Activated T-cell treated with anti-CD3 and anti-CD28 coated beads for 48 hours (primary cell): ENCODE measurements around the gene CNOT3.
"Not testable (repeated sequence)": the region's sequence is repeated elsewhere in the genome, so short reads cannot be mapped to it uniquely, and the experiment has no call there.

Source experiments
- DNase-seq: peaks from one replicate; pipeline ENCODE4 v3.0.0-alpha.2; 2020; ENCODE audit warnings: low read depth

CNOT3 gene

DNA sequence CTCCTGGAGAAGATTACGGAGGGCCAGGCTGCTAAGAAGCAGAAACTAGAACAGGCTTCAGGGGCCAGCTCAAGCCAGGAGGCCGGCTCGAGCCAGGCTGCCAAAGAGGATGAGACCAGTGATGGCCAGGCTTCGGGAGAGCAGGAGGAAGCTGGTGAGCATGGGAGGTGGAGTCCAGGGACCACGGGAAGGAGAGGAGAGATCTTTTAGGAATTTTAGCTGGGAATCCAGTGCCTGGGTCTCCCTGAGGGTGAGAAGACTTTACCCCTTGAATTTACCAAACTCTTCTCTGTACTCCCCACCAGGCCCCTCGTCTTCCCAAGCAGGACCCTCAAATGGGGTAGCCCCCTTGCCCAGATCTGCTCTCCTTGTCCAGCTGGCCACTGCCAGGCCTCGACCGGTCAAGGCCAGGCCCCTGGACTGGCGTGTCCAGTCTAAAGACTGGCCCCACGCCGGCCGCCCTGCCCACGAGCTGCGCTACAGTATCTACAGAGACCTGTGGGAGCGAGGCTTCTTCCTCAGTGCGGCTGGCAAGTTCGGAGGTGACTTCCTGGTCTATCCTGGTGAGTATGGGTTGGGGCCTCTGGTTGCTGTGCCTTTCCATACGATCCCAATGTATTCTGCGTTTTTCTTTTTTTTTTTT is 54.4 kb downstream of the CNOT3 start:
- no peak for DNase-seq

- DNase-seq = no peak
These were observed 55.4 kb downstream of the CNOT3 start for GRCh38 chr19:54193011-54193410.

GRCh38 chr19:54194463-54194862 is 56.9 kb downstream of the CNOT3 start:
- not testable (repeated sequence) for DNase-seq

DNA sequence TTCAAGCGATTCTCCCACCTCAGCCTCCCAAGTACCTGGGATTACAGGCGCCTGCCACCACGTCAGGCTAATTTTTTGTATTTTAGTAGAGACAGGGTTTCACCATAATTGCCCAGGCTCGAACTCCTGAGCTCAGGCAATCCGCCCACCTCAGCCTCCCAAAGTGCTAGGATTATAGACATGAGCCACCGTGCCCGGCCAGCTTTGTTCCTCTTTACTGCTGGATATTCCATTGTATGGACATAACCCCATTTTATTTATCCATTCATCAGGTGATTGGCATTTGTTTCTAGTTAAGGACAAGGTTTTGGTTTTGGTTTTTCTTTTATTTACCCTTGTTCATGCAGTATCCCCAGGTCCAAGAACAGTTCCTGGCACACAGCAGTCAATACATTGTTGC is 59.0 kb downstream of the CNOT3 start:
- no peak for DNase-seq

DNA sequence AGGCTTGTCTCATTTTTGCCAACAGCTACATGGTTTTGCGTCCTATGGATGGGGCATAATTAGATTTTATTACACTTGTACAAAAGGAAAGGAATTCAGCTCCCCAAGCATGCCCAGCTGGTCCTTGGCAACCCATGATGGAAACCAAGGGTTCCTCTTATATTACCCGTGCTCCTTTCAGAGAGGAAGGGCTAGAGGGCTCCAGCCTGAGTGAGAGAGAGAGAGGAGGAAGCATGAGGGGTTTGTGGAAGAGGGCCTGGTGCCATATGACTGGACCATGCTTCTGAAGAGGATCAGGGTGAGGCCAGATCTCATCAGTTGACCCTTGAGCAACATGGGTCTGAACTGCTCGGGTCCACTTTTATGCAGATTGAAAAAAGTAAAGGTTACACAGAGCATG is 59.6 kb downstream of the CNOT3 start:
- DNase-seq = no peak

GRCh38 chr19:54199401-54199800 is 61.8 kb downstream of the CNOT3 start:
- DNase-seq = no peak

DNA sequence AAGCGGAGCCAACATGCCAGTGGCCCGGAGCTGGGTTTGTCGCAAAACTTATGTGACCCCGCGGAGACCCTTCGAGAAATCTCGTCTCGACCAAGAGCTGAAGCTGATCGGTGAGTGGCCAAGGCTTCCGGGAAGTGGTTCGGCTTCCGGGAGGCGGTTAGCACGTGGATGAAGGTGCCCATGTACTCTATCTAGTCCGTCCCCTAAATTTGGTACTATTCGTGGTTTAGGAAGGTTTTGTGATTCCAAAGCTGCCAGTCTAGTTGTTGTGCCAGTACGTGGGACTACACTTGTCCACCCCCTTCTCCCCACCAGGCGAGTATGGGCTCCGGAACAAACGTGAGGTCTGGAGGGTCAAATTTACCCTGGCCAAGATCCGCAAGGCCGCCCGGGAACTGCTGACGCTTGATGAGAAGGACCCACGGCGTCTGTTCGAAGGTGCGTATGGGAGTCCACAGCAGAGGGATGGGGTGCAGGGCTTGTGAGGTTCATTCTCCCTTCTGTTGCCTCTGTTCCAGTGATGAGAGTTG is 63.7 kb downstream of the CNOT3 start:
- no peak for DNase-seq

- no peak for DNase-seq
These were observed 64.4 kb downstream of the CNOT3 start for GRCh38 chr19:54201980-54202379.

- no peak for DNase-seq
These were observed 65.6 kb downstream of the CNOT3 start for GRCh38 chr19:54203151-54203611.

GRCh38 chr19:54204767-54205468 is 67.4 kb downstream of the CNOT3 start:
- no peak for DNase-seq
